ENCODE data around the gene PTGFRN. TPM values are rescaled to one million over a fixed set of nuclear protein-coding genes. Genes with fewer than 3 reads are reported as not detected.

Gene PTGFRN
- total RNA-seq, 2 donors from 2014 or later = 41.6 to 43.2 TPM

- no peak for DNase-seq
- Mint-ChIP-seq H3K4me1 (peaks cover 6% of the 10 kb centered on the region), H3K36me3 (ENCODE audit: low read depth) (no peaks in the 10 kb centered on the region), H3K9me3 (peaks cover 24% of the 10 kb centered on the region), H3K27ac (no peak overlapping the region), H3K4me3 (no peak overlapping the region), H3K27me3 (ENCODE audit: insufficient read depth) (peaks cover 2% of the 10 kb centered on the region)
- H3K36me3 ChIP-seq (ENCODE audit: control insufficient read depth, insufficient read depth, low read length) = no peaks in the 10 kb centered on the region
- H3K9ac ChIP-seq (ENCODE audit: extremely low read depth, low read length, poor library complexity, severe bottlenecking) = no peak overlapping the region
- no peaks in the 10 kb centered on the region for H3K4me1 ChIP-seq (ENCODE audit: control insufficient read depth, insufficient read depth, low read length)
- H3K27ac ChIP-seq (ENCODE audit: low read depth, low read length) = no peak overlapping the region
- no peaks in the 10 kb centered on the region for H3K27me3 ChIP-seq (ENCODE audit: control insufficient read depth, insufficient read depth, low read length, poor library complexity, severe bottlenecking)
- peaks cover 23% of the 10 kb centered on the region for H3K9me3 ChIP-seq (ENCODE audit: control insufficient read depth, low read length)
- no peak for TF ChIP-seq CTCF (conservative IDR thresholded peaks at IDR 0.05)
- H3K4me3 ChIP-seq (ENCODE audit: low read length) = no peak overlapping the region
- WGBS, 2 experiments (ENCODE audit: insufficient coverage in 1 of 2, insufficient read length in 1 of 2) = 82 to 100% methylated on average over 1 of the region's 1 CpG
Measured at GRCh38 chr1:116895073-116895472, 14.6 kb upstream of the PTGFRN start.

- Histone ChIP-seq H3K4me1 (ENCODE audit: control insufficient read depth, insufficient read depth, low read length) (no peaks in the 10 kb centered on the region), H3K9me3 (ENCODE audit: control insufficient read depth, low read length) (peaks cover 14% of the 10 kb centered on the region), H3K27me3 (ENCODE audit: control insufficient read depth, insufficient read depth, low read length, poor library complexity, severe bottlenecking) (no peaks in the 10 kb centered on the region), H3K4me3 (ENCODE audit: low read length) (no peak overlapping the region), H3K9ac (ENCODE audit: extremely low read depth, low read length, poor library complexity, severe bottlenecking) (no peak overlapping the region), H3K27ac (ENCODE audit: low read depth, low read length) (no peak overlapping the region), H3K36me3 (ENCODE audit: control insufficient read depth, insufficient read depth, low read length) (no peaks in the 10 kb centered on the region)
- H3K36me3 Mint-ChIP-seq (ENCODE audit: low read depth) = no peaks in the 10 kb centered on the region
- H3K4me1 Mint-ChIP-seq = peaks cover 14% of the 10 kb centered on the region
- TF ChIP-seq CTCF (conservative IDR thresholded peaks at IDR 0.05) = no peak
- H3K4me3 Mint-ChIP-seq = no peak overlapping the region
- DNase-seq = no peak
- peaks cover 17% of the 10 kb centered on the region for H3K9me3 Mint-ChIP-seq
- no peak overlapping the region for H3K27ac Mint-ChIP-seq
- H3K27me3 Mint-ChIP-seq (ENCODE audit: insufficient read depth) = peaks cover 2% of the 10 kb centered on the region
Measured at GRCh38 chr1:116899529-116899928, 10.2 kb upstream of the PTGFRN start.

GRCh38 chr1:116900471-116901365 lies 9.0 kb upstream of the PTGFRN start:
- Histone ChIP-seq H3K4me3 (ENCODE audit: low read length) (no peak overlapping the region), H3K27ac (ENCODE audit: low read depth, low read length) (no peak overlapping the region), H3K27me3 (ENCODE audit: control insufficient read depth, insufficient read depth, low read length, poor library complexity, severe bottlenecking) (no peaks in the 10 kb centered on the region), H3K4me1 (ENCODE audit: control insufficient read depth, insufficient read depth, low read length) (no peaks in the 10 kb centered on the region), H3K36me3 (ENCODE audit: control insufficient read depth, insufficient read depth, low read length) (no peaks in the 10 kb centered on the region), H3K9ac (ENCODE audit: extremely low read depth, low read length, poor library complexity, severe bottlenecking) (no peak overlapping the region), H3K9me3 (ENCODE audit: control insufficient read depth, low read length) (peaks cover 6% of the 10 kb centered on the region)
- no peak overlapping the region for H3K27ac Mint-ChIP-seq
- H3K9me3 Mint-ChIP-seq = peaks cover 9% of the 10 kb centered on the region
- TF ChIP-seq CTCF (conservative IDR thresholded peaks at IDR 0.05) = no peak
- WGBS, 2 experiments (ENCODE audit: insufficient coverage in 1 of 2, insufficient read length in 1 of 2) = 90 to 98% methylated on average over 8 to 9 of the region's 9 CpGs
- DNase-seq = no peak
- H3K4me3 Mint-ChIP-seq = no peak overlapping the region
- H3K36me3 Mint-ChIP-seq (ENCODE audit: low read depth) = no peaks in the 10 kb centered on the region
- H3K4me1 Mint-ChIP-seq = peaks cover 14% of the 10 kb centered on the region
- peaks cover 2% of the 10 kb centered on the region for H3K27me3 Mint-ChIP-seq (ENCODE audit: insufficient read depth)
